Hepatocyte (in vitro differentiated cells): ENCODE measurements around the gene LEF1. TPM values are rescaled to one million over a fixed set of nuclear protein-coding genes. Genes with fewer than 3 reads are reported as not detected.

ENCODE experiments used
- DNase-seq: peaks from one replicate; pipeline ENCODE4 v3.0.0-alpha.2; 2016; ENCODE audit warnings: low spot score
- H2AFZ ChIP-seq: fragments of 200-600 bp; sonication (generic); 2 replicates; pipeline ENCODE4 v1.6.0; 2016; ENCODE audit warnings: antibody characterized with exemption, mild to moderate bottlenecking
- H3K27ac ChIP-seq: fragments of 200-600 bp; sonication (generic); 2 replicates; pipeline ENCODE4 v1.5.1; 2016; ENCODE audit warnings: mild to moderate bottlenecking
- H3K27me3 ChIP-seq: fragments of 200-600 bp; sonication (generic); 2 replicates; pipeline ENCODE4 v1.6.1; 2016
- H3K36me3 ChIP-seq: fragments of 200-600 bp; sonication (generic); replicated peaks from 2 replicates; pipeline ENCODE4 v1.5.1; 2016; ENCODE audit warnings: low read depth; ENCODE audit not compliant: insufficient read depth
- H3K4me1 ChIP-seq: fragments of 200-600 bp; sonication (generic); 2 replicates; pipeline ENCODE4 v1.5.1; 2016; ENCODE audit warnings: mild to moderate bottlenecking, moderate library complexity; ENCODE audit not compliant: insufficient read depth
- H3K4me2 ChIP-seq: fragments of 200-600 bp; sonication (generic); 2 replicates; pipeline ENCODE4 v1.6.0; 2016
- H3K4me3 ChIP-seq: fragments of 200-600 bp; sonication (generic); 2 replicates; pipeline ENCODE4 v1.5.1; 2016; ENCODE audit warnings: mild to moderate bottlenecking
- H3K79me2 ChIP-seq: fragments of 200-600 bp; sonication (generic); 2 replicates; pipeline ENCODE4 v1.6.0; 2017; ENCODE audit warnings: mild to moderate bottlenecking
- H3K9me2 ChIP-seq: fragments of 200-600 bp; sonication (generic); replicated peaks from 2 replicates; pipeline ENCODE4 v1.6.0; 2017; ENCODE audit warnings: mild to moderate bottlenecking; ENCODE audit not compliant: insufficient read depth
- H3K9me3 ChIP-seq: fragments of 200-600 bp; sonication (generic); 2 replicates; pipeline ENCODE4 v1.5.1; 2016; ENCODE audit warnings: low read depth, mild to moderate bottlenecking
- H4K20me1 ChIP-seq: fragments of 200-600 bp; sonication (generic); 2 replicates; pipeline ENCODE4 v1.6.0; 2016; ENCODE audit warnings: mild to moderate bottlenecking; ENCODE audit not compliant: insufficient read depth, poor library complexity, severe bottlenecking
- EZH2 ChIP-seq: fragments of 200-600 bp; sonication (generic); IDR thresholded peaks from 2 replicates; pipeline ENCODE4 v1.6.1; 2016; ENCODE audit warnings: antibody characterized with exemption, mild to moderate bottlenecking, borderline replicate concordance
- EZH2phosphoT487 ChIP-seq: fragments of 200-600 bp; sonication (generic); IDR thresholded peaks from one replicate; pipeline ENCODE4 v1.6.1; 2018; ENCODE audit warnings: antibody characterized with exemption, mild to moderate bottlenecking, low read depth, moderate library complexity; ENCODE audit not compliant: unreplicated experiment, severe bottlenecking
- WGBS: methylation state at CpG from one replicate; pipeline ENCODE4 v1.1.6; 2016; ENCODE audit warnings: low lambda C conversion rate; ENCODE audit errors: missing lambda C conversion rate; 5-methylcytosine and 5-hydroxymethylcytosine counted together
- polyA plus RNA-seq: library from polyadenylated mRNA; unstranded; fragments of >200 nt; fragmentation: Nextera tagmentation; extraction: Ambion mirVana; gene quantifications from 2 replicates; pipeline ENCODE4 v1.2.1, GENCODE V29; 2016
- total RNA-seq: library from RNA; depleted of rRNA; stranded (reverse); fragments of >200 nt; gene quantifications from 2 replicates; pipeline ENCODE4 v1.2.3, GENCODE V29; 2014
- TF ChIP-seq, protein P1 (sequence below): fragments of 200-600 bp; sonication (generic); IDR thresholded peaks from 2 replicates; pipeline ENCODE4 v1.5.1; 2016; ENCODE audit warnings: antibody characterized with exemption, mild to moderate bottlenecking; ENCODE audit not compliant: poor library complexity

The LEF1 gene
- total and polyA plus RNA-seq, 2 experiments from 2014 or later, result 8.6 to 10.4 TPM

DNA sequence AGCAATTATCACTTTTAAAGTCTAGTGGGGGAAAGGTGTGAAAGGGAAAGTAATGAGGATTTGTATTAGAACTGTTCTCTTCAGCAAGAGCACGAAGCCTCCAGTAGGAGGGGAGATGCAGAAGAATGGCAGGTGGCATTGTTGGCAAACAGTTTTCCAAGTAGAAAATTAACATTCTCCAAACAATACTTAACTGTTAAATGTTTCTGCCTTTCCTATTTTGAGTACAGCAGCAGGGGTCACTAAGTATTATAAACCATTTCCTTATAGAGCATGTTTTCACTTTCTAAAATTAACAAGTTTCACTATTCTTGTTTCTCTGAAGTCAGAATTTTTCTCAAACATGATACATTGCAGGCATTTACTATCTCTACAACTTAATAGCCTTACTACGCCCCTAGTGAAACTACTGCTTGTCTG lies 58.7 kb downstream of the LEF1 start:
- H2AFZ ChIP-seq, result no peak overlapping the region
- 77% methylated on average over 2 of the region's 2 CpGs for WGBS
- no peak overlapping the region for H3K4me3 ChIP-seq
- no peaks in the 10 kb centered on the region for H3K79me2 ChIP-seq
- H3K9me3 ChIP-seq, result no peaks in the 10 kb centered on the region
- no peaks in the 10 kb centered on the region for H4K20me1 ChIP-seq
- H3K4me2 ChIP-seq, result no peak overlapping the region
- TF ChIP-seq, protein P1, sequence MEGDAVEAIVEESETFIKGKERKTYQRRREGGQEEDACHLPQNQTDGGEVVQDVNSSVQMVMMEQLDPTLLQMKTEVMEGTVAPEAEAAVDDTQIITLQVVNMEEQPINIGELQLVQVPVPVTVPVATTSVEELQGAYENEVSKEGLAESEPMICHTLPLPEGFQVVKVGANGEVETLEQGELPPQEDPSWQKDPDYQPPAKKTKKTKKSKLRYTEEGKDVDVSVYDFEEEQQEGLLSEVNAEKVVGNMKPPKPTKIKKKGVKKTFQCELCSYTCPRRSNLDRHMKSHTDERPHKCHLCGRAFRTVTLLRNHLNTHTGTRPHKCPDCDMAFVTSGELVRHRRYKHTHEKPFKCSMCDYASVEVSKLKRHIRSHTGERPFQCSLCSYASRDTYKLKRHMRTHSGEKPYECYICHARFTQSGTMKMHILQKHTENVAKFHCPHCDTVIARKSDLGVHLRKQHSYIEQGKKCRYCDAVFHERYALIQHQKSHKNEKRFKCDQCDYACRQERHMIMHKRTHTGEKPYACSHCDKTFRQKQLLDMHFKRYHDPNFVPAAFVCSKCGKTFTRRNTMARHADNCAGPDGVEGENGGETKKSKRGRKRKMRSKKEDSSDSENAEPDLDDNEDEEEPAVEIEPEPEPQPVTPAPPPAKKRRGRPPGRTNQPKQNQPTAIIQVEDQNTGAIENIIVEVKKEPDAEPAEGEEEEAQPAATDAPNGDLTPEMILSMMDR, result no peak
- TF ChIP-seq EZH2 (no peak), EZH2phosphoT487 (no peak)
- no peak overlapping the region for H3K27ac ChIP-seq
- H3K9me2 ChIP-seq, result no peaks in the 10 kb centered on the region
- DNase-seq, result no peak
- peaks cover 9% of the 10 kb centered on the region for H3K4me1 ChIP-seq
- H3K36me3 ChIP-seq, result no peaks in the 10 kb centered on the region
- no peaks in the 10 kb centered on the region for H3K27me3 ChIP-seq

DNA sequence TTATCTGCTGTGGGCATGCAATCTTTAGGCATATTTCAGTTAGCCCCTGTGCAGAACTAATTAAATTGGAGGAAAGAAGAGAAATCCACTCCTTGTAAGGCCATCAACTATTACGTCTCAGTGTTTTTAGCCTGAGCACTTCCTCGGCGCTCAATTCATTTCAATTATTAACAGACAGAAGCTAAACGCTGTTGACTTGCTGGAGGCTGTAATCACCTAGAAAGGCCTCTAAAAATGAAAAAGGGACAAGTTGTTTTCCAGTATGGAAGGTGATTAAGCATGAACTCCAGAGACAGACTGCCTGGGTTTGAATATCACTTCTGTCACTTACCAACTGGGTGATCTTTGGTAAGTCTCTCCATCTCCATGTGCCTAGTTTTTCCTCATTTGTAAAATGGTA lies 59.6 kb downstream of the LEF1 start:
- TF ChIP-seq EZH2phosphoT487, result no peak
- TF ChIP-seq EZH2, result no peak
- TF ChIP-seq, protein P1, result no peak
- 69% methylated on average over 4 of the region's 4 CpGs for WGBS
- no peaks in the 10 kb centered on the region for H3K9me2 ChIP-seq

DNA sequence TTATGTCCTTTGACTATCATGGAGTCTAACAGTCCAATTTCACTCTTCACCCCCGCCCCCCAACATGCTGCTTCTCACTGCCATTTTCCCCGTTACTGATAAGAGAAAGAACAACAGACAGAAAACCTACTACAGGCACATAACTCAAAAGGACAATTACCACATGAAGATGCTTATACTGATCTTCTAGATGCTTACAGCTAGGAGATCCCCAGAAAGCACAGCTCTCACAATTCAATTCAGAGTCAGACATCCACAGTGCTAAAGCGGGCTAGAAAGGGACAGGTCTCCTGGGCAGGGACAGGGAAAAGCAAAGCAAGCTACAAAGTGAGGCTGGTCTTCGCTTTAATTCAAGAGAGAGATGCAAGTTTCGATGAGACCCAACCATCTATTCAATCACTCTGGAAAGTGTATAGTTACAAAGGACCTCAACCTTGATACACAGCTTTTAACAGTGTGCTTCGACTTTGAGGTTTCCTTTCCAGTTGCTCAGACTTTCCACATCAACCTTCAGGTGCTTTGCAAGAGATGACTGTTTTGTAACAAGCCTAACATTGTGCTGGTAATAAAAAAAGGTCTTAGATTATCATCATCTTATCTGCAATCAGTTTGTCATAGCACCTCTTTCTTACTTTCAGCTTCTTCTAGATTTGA lies 60.9 kb downstream of the LEF1 start:
- H3K36me3 ChIP-seq, result no peaks in the 10 kb centered on the region
- no peak overlapping the region for H3K27ac ChIP-seq
- H3K4me3 ChIP-seq, result no peak overlapping the region
- no peaks in the 10 kb centered on the region for H3K4me1 ChIP-seq
- no peaks in the 10 kb centered on the region for H3K79me2 ChIP-seq
- H4K20me1 ChIP-seq, result no peaks in the 10 kb centered on the region
- TF ChIP-seq EZH2 (no peak), EZH2phosphoT487 (no peak)
- TF ChIP-seq, protein P1, result no peak
- no peak overlapping the region for H2AFZ ChIP-seq
- H3K4me2 ChIP-seq, result no peak overlapping the region
- no peaks in the 10 kb centered on the region for H3K27me3 ChIP-seq
- DNase-seq, result no peak
- WGBS, result 88% methylated on average over 6 of the region's 6 CpGs
- no peaks in the 10 kb centered on the region for H3K9me3 ChIP-seq
- H3K9me2 ChIP-seq, result no peaks in the 10 kb centered on the region

More for the DNA sequence above, 59.6 kb downstream of the LEF1 start:
- no peaks in the 10 kb centered on the region for H4K20me1 ChIP-seq
- H3K4me3 ChIP-seq, result no peak overlapping the region
- H3K4me2 ChIP-seq, result no peak overlapping the region
- peaks cover 4% of the 10 kb centered on the region for H3K4me1 ChIP-seq
- no peak for DNase-seq
- no peaks in the 10 kb centered on the region for H3K9me3 ChIP-seq
- no peaks in the 10 kb centered on the region for H3K27me3 ChIP-seq
- no peak overlapping the region for H3K27ac ChIP-seq
- no peak overlapping the region for H2AFZ ChIP-seq
- no peaks in the 10 kb centered on the region for H3K79me2 ChIP-seq
- no peaks in the 10 kb centered on the region for H3K36me3 ChIP-seq

DNA sequence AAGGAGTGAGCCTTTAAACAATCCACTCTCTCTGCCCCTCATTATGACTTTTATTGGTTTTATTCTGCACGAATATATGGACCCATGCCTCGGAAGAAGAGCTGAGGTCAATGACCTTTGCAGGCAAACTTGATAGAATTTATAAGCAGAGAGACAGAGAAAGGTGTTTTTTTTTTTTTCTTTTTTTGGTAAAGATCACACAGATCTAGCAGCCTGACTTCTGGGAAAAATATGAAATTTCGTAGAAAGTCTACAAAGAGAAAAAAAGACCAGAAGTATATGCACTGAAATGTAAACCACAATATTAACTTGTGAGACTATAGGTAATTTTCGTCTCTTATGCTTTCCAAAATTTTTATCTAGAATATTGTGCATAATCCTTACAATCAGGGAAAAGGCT lies 61.6 kb downstream of the LEF1 start:
- no peaks in the 10 kb centered on the region for H3K9me2 ChIP-seq
- H3K27ac ChIP-seq, result no peak overlapping the region
- 80% methylated on average over 4 of the region's 4 CpGs for WGBS
- TF ChIP-seq EZH2, result no peak
- TF ChIP-seq, protein P1, result no peak
- TF ChIP-seq EZH2phosphoT487, result no peak
- no peak overlapping the region for H2AFZ ChIP-seq
- no peak overlapping the region for H3K4me3 ChIP-seq
- DNase-seq, result no peak
- no peak overlapping the region for H3K4me2 ChIP-seq
- no peaks in the 10 kb centered on the region for H4K20me1 ChIP-seq
- no peaks in the 10 kb centered on the region for H3K79me2 ChIP-seq
- H3K4me1 ChIP-seq, result no peaks in the 10 kb centered on the region
- no peaks in the 10 kb centered on the region for H3K27me3 ChIP-seq
- no peaks in the 10 kb centered on the region for H3K9me3 ChIP-seq
- H3K36me3 ChIP-seq, result no peaks in the 10 kb centered on the region
